ENCODE data around the gene LTF.

LTF gene

DNA sequence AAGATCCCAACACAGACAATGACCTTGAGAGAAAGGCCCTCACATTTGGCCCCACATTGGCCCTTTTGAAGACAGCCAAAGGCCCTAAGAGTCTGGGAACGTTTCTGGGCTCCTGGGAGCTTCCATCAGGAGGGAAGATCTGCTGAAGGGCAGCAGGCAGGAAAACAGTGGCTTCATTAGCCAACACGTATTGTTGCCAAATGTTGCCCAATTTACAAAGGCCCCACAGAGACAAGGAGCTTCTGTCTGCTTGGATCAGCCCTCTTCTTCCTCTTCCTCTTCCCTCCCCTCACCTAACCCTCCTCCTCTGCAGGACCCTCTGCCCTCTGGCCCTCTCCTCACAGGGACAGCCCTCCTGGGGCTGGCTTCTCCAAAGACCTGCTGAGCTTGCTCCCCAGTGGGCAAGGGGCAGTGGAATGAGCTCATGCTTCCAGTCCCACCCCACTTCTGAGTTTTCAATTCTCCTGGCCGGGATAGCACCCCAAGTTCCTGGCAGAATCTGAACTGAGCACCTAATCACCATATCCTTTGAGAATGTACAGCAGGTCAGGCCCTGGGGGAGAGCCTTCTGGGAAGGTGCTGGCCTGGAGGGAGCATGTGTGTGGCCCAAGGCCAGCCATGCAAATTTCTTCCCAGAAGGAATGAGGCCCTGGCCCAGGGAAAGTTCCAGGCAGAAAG, 5.1 kb upstream of the LTF start:
- DNase-seq (ENCODE audit: low read depth in 2 of 2): no peak

DNA sequence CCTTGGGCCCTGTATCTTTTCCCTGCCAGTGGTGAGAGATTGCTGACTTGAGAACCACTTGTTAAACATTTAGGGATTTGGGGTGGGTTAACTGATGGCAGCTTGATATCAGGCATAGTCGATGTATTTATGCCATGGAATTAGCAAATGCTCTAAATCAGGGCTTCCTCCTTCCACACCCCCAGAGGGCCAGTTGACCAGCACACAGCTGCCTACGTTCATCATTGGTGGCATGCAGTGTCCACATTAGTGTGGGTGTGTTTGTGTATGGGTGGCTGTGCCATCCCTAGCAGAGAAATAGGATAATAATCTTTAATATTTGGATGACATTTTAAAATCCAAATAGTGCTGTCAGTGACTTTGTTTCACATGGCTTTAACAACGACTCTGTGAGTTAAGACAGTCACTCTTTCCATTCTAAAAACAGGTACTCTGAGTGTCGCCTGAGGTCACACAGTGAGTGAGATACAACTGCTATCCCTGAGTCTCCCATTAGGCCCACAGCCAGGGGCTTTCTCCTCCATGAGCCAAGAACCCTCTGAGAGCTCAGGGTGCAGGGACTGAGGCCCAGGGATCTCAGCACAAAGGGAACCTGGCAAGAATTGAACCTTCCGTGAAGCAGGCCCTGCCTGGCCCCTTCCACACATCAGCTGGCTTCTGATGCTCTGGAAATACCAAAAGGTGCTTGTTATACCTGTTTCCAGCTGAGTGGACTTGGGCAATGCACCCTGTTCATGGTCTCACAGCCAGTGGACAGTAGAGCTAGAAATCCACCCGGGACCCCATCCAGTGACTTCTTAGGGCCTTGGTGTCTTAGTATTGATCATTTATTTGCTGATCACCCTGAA, 4.3 kb upstream of the LTF start:
- DNase-seq (ENCODE audit: low read depth in 2 of 2): no peak

DNA sequence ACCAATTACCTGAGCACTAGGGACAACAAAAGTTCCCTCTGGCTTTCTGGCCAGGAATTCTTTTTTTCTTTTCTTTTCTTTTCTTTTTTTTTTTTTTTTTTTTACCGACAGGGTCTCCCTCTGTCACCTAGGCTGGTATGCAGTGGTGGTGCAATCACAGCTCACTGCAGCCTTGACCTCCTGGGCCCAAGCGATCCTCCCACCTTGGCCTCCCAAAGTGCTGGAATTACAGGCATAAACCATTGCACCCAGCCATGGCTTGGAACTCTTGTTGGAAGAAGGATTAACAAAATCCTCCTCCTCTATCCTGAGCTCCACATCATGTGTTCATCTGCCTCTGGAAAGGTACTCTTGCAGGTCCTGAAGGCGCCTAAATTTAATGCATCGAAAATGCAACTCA, 2.9 kb upstream of the LTF start:
- DNase-seq (ENCODE audit: low read depth in 2 of 2): no peak

DNA sequence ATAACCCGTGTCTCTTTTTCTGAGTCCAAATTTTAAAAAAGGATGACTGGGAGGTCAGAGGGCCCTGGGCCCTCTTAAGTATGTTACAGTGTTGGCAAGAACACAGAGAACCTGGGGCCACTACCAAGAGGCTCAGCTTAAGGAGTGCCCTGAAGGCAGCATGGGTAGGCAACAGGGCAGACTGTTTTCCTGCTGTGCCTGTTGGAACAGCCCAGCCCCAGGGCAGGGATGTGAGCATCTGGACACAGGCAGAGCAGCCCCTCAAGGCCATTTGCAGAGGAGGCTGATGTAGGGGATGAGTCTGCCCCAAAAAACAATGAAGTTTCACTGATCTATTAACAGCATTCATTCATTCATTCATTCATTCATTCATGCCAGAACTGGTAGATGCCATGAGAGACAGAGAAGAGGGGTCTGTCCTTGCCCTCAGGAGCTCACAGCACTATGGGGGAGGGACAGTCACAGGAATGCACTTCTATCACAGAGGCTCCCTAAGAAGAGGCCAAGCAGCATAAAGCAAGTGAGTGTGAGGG, 2.2 kb upstream of the LTF start:
- DNase-seq (ENCODE audit: low read depth in 2 of 2): no peak

- no peak for DNase-seq (ENCODE audit: low read depth in 2 of 2)
These were observed 1.6 kb upstream of the LTF start for GRCh38 chr3:46466273-46466672.

- DNase-seq (ENCODE audit: low read depth in 2 of 2): no peak
These were observed 453 bp upstream of the LTF start for GRCh38 chr3:46465196-46465520.

DNA sequence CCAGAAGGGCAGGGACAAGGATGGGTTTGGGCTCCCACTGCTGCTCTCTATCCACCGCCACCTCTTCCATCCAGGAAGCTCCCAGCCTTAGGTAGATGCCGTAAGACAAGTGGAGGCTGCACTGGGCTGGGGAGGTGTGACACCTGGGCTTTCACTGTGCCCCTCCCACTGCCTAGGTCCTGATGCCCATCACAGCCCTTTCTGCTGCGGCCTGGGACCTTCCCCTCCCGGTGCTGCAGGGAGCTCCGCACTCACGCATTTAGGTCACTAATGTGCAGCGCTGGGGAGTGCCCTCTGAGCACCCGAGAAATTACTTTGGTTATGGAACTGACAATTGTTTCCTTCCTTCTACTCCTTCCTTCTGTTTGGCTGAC, 850 bp downstream of the LTF start:
- no peak for DNase-seq (ENCODE audit: low read depth in 2 of 2)

DNA sequence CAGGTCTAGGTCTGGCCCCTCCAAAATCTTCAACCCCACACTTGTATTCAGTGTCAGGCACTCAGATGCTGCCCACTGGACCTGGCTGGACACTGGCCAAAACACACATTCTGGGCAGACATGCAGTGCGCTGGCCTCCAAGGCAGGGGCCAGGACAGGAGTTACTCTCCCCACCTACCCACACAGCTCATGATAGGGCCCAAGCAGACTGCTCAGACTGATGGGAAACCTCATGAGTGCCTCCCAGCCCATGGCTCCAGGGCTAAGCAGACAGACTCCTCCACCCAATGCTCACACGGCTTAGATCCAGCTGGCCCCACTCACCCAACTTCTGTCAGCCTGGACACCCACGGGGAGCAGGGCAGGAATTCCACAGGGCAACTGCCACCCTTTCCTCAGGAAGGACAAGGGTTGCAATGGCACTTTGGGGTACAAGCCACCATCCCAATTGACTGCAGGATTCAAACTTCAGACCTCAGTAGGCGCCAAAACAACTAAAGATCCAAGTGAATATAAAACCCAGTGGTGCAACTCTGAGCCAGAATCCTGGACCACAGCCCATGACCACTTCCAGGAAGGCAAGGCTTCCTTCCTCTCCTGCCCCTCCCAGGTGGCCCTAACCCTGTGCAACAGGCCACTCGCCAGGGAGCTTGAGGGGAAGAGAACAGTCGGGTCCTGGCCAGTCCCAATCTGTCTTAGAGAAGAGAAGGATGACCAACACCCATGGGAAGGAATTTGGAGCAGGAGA, 1.4 kb downstream of the LTF start:
- DNase-seq (ENCODE audit: low read depth in 2 of 2): no peak

DNA sequence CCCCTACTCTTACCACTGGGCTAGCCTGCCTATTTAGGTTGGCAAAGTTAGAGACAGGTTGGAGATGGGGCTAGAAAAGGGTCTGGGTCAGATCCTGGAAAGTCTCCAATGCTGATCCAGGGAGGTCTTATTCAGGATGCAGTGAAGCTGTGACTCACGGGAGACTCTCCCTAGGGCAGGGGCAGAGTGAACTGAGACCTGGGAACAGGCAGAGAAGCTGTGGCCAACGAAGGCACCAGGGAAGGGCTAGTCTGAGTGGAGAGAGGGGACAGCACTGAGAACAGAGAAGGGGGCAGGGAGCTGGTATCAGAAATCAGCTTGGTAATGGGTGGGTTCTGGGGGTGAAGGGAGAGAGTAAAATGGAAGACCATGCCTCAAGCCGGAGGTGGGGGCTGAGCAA, 2.2 kb downstream of the LTF start:
- no peak for DNase-seq (ENCODE audit: low read depth in 2 of 2)

- no peak for DNase-seq (ENCODE audit: low read depth in 2 of 2)
These were observed 2.6 kb downstream of the LTF start for GRCh38 chr3:46462111-46462510.

GRCh38 chr3:46460051-46460450, 4.7 kb downstream of the LTF start:
- DNase-seq (ENCODE audit: low read depth in 2 of 2): no peak

- DNase-seq (ENCODE audit: low read depth in 2 of 2): no peak
These were observed 8.6 kb downstream of the LTF start for GRCh38 chr3:46456118-46456517.

DNA sequence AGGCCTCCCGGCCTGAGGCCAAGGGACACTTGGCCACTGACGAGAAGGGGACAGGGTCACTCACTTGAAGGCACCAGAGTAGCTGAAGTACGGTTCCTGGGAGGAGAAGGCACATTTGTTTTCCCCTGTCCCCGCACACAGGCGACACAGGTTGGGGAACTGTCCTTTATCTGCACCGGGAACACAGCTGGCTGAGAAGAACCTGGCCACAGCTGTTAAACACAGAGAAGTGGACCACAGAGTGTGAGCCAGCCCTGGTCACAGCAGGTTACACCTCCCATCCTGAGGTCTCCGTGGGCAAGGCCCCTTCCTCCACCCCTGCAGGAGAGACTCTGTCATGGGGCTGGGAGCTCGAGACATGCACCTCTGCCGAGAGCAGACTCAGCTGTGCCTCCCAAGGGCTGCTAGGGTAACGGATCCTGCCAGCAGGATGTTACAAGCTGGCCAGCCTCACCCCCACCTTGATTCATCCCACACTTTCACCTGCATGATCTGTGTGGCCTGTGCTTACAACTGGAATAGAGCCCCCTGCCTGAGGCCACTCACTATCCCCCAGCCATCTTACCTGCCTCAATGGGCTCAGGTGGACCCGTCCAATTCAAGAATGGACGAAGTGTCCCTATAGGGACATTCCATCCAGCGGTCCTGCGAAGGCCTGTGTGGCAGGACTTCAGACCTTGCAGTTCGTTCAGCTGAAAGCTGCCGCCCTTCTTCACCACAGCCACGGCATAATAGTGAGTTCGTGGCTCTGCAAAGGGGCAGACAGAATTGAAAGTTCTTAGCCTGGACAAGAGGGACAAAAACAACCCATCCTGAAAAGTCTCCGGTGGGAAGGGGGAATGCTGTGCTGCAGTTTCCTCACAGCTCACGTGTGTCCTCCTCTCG, 9.2 kb downstream of the LTF start:
- no peak for DNase-seq (ENCODE audit: low read depth in 2 of 2)

DNA sequence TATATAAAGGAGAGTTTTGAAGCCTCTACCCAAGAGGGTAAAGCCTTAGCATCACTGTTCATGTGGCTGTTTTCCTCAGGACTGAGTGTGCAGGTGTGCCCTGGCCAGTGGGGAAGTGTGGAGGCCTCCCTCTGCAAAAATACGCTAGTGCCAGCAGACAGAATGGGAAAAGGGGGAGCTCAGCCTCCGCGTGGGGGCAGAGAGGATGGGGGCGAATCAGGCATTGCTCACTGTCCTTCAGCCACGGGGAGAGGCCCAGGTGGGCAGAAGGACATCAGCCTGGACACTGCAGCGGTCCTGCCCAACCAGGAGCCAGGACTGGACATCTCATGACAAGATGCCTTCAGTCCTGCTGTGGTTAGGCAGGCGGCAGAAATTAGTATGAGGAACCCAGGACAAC, 10.1 kb downstream of the LTF start:
- DNase-seq (ENCODE audit: low read depth in 2 of 2): no peak

DNA sequence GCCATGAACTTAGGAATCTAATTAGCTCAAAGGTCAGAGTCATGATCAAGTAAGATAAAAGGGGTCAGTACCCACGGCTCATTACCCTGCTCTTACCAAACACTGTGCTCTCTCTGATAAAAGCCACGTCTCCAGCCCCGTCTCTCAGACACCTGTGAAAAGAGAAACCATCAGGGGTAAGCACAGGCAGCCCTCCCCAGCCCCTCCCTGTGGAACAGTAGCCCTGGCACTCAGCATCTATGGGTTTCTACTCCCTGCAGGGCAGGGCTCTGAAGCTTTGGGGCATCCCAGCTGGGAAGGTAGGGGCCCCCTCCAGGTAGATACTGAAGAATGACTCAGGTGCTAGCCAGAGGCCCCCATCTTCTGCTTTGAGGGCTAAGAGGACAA, 10.5 kb downstream of the LTF start:
- no peak for DNase-seq (ENCODE audit: low read depth in 2 of 2)

GRCh38 chr3:46453526-46454208, 11.0 kb downstream of the LTF start:
- DNase-seq (ENCODE audit: low read depth in 2 of 2): no peak

DNA sequence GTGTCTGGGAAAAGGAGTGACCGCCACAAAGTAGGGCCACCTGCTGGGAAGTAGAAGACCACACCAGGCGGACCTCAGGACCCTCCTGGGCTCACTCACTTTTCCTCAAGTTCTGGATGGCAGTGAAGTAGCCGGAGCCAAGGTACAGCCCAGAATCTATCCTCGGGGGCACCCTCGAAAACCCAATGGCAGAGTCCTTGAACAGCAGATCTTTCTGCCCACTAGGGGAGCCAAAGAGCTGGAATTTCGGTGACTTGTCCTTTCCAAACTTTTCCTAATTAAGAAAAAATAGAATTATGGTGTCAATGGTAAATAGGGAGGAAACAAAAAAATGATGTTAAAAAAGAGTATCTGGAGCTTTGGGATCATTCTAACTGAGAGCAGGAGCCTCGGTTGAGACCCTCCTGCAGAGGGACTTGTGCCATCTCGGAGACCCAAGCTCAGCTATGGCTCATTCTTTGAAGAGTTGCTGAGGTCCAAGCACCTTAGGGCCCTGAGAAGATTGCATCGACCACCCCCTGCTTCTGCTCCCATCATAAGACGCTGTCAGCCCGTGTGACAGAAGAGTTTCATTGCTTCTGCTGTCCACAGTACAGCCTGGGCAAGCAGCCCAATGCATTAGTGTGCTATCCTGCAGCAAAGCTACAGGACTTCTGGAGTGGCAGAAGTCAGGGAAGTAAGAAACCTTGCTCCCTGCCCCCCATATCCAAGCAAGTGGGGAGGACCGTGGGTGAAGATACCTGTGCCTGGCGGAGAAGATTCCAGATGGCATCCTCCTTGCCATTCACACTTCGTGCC, 14.8 kb downstream of the LTF start:
- no peak for DNase-seq (ENCODE audit: low read depth in 2 of 2)

DNA sequence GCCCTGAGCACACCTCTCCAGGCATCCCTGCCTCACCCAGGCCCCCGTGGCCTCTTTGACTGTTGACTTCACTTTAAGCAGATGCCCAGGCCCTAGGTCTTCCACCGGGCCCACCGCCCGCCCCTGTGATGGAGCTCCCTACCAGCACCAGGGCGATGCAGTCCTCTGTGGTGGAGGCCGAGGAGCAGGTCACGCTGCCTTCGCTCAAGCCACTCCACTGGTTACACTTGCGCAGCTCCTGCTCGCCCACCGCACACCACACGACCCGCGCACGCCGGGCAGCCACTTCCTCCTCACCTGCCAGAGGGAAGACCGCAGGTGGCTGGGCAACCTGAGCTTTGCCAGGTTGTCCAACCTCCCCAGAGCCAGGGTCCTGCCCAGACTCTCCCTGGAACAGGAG, 16.0 kb downstream of the LTF start:
- no peak for DNase-seq (ENCODE audit: low read depth in 2 of 2)

- DNase-seq (ENCODE audit: low read depth in 2 of 2): no peak
These were observed 17.3 kb downstream of the LTF start for GRCh38 chr3:46447228-46447985.
